Naive thymus-derived CD8-positive, alpha-beta T cell (primary cell): Measurements from ENCODE around the gene TMEM163. TPM values are rescaled to one million over a fixed set of nuclear protein-coding genes. Genes with fewer than 3 reads are reported as not detected.
"Not testable (repeated sequence)": the region's sequence is repeated elsewhere in the genome, so short reads cannot be mapped to it uniquely, and the experiment has no call there.

Source experiments
- ATAC-seq, 2 donors: fragments of 150-1000 bp; cut with Tn5 transposase in 1 of 2; sonication (Bioruptor Pico), chemical (Tn5 transposase) in 1 of 2; 1 replicate in 1 of 2; 2 replicates in 1 of 2; pipeline ENCODE4 v1.10.0; 2021; ENCODE audit warnings: mild to moderate bottlenecking in 2 of 2, moderate library complexity in 2 of 2
- POLR2A ChIA-PET: fragments of 350-600 bp; sonication (Branson Sonifier 250); formaldehyde crosslinking; loops from one replicate; lab custom pipeline; 2021; ENCODE audit warnings: antibody characterized with exemption; lab: Charles Lee
- DNase-seq, 10 donors: peaks; one replicate each; pipeline versions ENCODE4 v3.0.0 to v3.0.0-alpha.2; 2020 to 2022
- H3K27ac Mint-ChIP-seq, 10 donors: one replicate each; pipeline ENCODE4 v1.8.0; 2020 to 2022; ENCODE audit warnings: mild to moderate bottlenecking in 10 of 10, mixed read lengths in 10 of 10, moderate library complexity in 4 of 10, inconsistent platforms in 1 of 10
- H3K27me3 Mint-ChIP-seq, 5 donors: one replicate each; pipeline ENCODE4 v1.8.0; 2021 to 2022; ENCODE audit warnings: mixed read lengths in 5 of 5
- H3K36me3 Mint-ChIP-seq, 3 donors: one replicate each; pipeline ENCODE4 v1.8.0; 2020 to 2022; ENCODE audit warnings: mixed read lengths in 3 of 3, mild to moderate bottlenecking in 2 of 3, inconsistent platforms in 1 of 3
- H3K4me1 Mint-ChIP-seq, 4 donors: one replicate each; pipeline ENCODE4 v1.8.0; 2021 to 2022; ENCODE audit warnings: mixed read lengths in 4 of 4
- H3K4me3 Mint-ChIP-seq, 10 donors: one replicate each; pipeline ENCODE4 v1.8.0; 2020 to 2022; ENCODE audit warnings: mild to moderate bottlenecking in 10 of 10, mixed read lengths in 10 of 10, moderate library complexity in 6 of 10, inconsistent platforms in 1 of 10
- H3K9me3 Mint-ChIP-seq, 9 donors: one replicate each; pipeline ENCODE4 v1.8.0; 2020 to 2022; ENCODE audit warnings: mixed read lengths in 9 of 9, mild to moderate bottlenecking in 3 of 9, inconsistent platforms in 1 of 9, moderate library complexity in 1 of 9
- polyA plus RNA-seq, 3 donors: library from polyadenylated mRNA; unstranded; fragments of 300-500 nt; fragmentation: Illumina TruSeq; gene quantifications; one replicate each; pipeline ENCODE4 v1.2.3, GENCODE V29; 2021
- total RNA-seq, 8 experiments: library from RNA in 2 of 8; stranded (reverse) in 2 of 8; gene quantifications; one replicate each; pipeline ENCODE4 v1.2.3 and lab custom pipeline; 2021 to 2026

TMEM163 gene
- total and polyA plus RNA-seq, 5 experiments from 2014 or later = 0.24 TPM; not detected in 4

GRCh38 chr2:134656391-134656790, 62.4 kb downstream of the TMEM163 start:
- POLR2A ChIA-PET, H3K9me3 Mint-ChIP-seq, DNase-seq, ATAC-seq, H3K36me3 Mint-ChIP-seq: not testable (repeated sequence)
- Mint-ChIP-seq H3K27me3 (peaks cover 0 to 19% (median 0%) of the 10 kb centered on the region in 5 donors), H3K27ac (peak overlapping the region in 3 of 10 donors; percentile 61 to 88 (median 66)), H3K4me3 (peak overlapping the region in 4 of 10 donors; percentile 17 to 65 (median 55)), H3K4me1 (peaks cover 5 to 31% (median 27%) of the 10 kb centered on the region in 4 donors)

- no peak overlapping the region for H3K27ac Mint-ChIP-seq
- H3K4me3 Mint-ChIP-seq = no peak overlapping the region
- ATAC-seq = no peak
- no peaks in the 10 kb centered on the region for H3K36me3 Mint-ChIP-seq
- DNase-seq = no peak
- no peaks in the 10 kb centered on the region for H3K4me1 Mint-ChIP-seq
- POLR2A ChIA-PET = no interaction called here
- H3K27me3 Mint-ChIP-seq = peaks cover 0 to 4% (median 0%) of the 10 kb centered on the region in 5 donors
- H3K9me3 Mint-ChIP-seq = no peaks in the 10 kb centered on the region
These were observed 70.2 kb downstream of the TMEM163 start for GRCh38 chr2:134648586-134648985.

GRCh38 chr2:134647607-134648256, 71.1 kb downstream of the TMEM163 start:
- Mint-ChIP-seq H3K27me3 (peaks cover 0 to 4% (median 0%) of the 10 kb centered on the region in 5 donors), H3K27ac (no peak overlapping the region), H3K36me3 (no peaks in the 10 kb centered on the region), H3K9me3 (no peaks in the 10 kb centered on the region), H3K4me1 (no peaks in the 10 kb centered on the region), H3K4me3 (no peak overlapping the region)
- DNase-seq (no peak), ATAC-seq (no peak)
- POLR2A ChIA-PET = no interaction called here

- Mint-ChIP-seq H3K27ac (no peak overlapping the region), H3K9me3 (no peaks in the 10 kb centered on the region), H3K4me1 (no peaks in the 10 kb centered on the region), H3K36me3 (no peaks in the 10 kb centered on the region), H3K4me3 (no peak overlapping the region), H3K27me3 (peaks cover 0 to 21% (median 5%) of the 10 kb centered on the region in 5 donors)
- DNase-seq (no peak), ATAC-seq (no peak)
- POLR2A ChIA-PET = no interaction called here
These were observed 75.9 kb downstream of the TMEM163 start for GRCh38 chr2:134642938-134643337.

GRCh38 chr2:134640494-134640893, 78.3 kb downstream of the TMEM163 start:
- no peaks in the 10 kb centered on the region for H3K36me3 Mint-ChIP-seq
- H3K27ac Mint-ChIP-seq = no peak overlapping the region
- H3K4me3 Mint-ChIP-seq = no peak overlapping the region
- peaks cover 1 to 28% (median 6%) of the 10 kb centered on the region in 5 donors for H3K27me3 Mint-ChIP-seq
- H3K9me3 Mint-ChIP-seq = no peaks in the 10 kb centered on the region
- ATAC-seq = no peak
- DNase-seq = no peak
- H3K4me1 Mint-ChIP-seq = no peaks in the 10 kb centered on the region
- POLR2A ChIA-PET = no interaction called here

- H3K4me1 Mint-ChIP-seq = peaks cover 0 to 5% (median 0%) of the 10 kb centered on the region in 4 donors
- H3K4me3 Mint-ChIP-seq = no peak overlapping the region
- H3K27me3 Mint-ChIP-seq = peaks cover 3 to 35% (median 9%) of the 10 kb centered on the region in 5 donors
- no peak for DNase-seq
- no peaks in the 10 kb centered on the region for H3K36me3 Mint-ChIP-seq
- POLR2A ChIA-PET = no interaction called here
- ATAC-seq = no peak
- no peak overlapping the region for H3K27ac Mint-ChIP-seq
- no peaks in the 10 kb centered on the region for H3K9me3 Mint-ChIP-seq
These were observed 79.5 kb downstream of the TMEM163 start for GRCh38 chr2:134639265-134639664.

- ATAC-seq (no peak), DNase-seq (no peak)
- Mint-ChIP-seq H3K9me3 (no peaks in the 10 kb centered on the region), H3K27ac (no peak overlapping the region), H3K27me3 (peaks cover 3 to 35% (median 9%) of the 10 kb centered on the region in 5 donors), H3K36me3 (no peaks in the 10 kb centered on the region), H3K4me3 (no peak overlapping the region), H3K4me1 (peaks cover 3 to 11% (median 4%) of the 10 kb centered on the region in 4 donors)
- POLR2A ChIA-PET = no interaction called here
These were observed 82.1 kb downstream of the TMEM163 start for GRCh38 chr2:134636714-134637113.

- ATAC-seq (no peak), DNase-seq (peak in 1 of 10 donors; percentile 28)
- Mint-ChIP-seq H3K36me3 (no peaks in the 10 kb centered on the region), H3K27ac (peak overlapping the region in 2 of 10 donors; percentile 32 to 44), H3K9me3 (no peaks in the 10 kb centered on the region), H3K4me1 (peaks cover 3 to 11% (median 4%) of the 10 kb centered on the region in 4 donors), H3K4me3 (no peak overlapping the region), H3K27me3 (peaks cover 3 to 23% (median 9%) of the 10 kb centered on the region in 5 donors)
- POLR2A ChIA-PET = no interaction called here
These were observed 84.6 kb downstream of the TMEM163 start for GRCh38 chr2:134634054-134634753.

- H3K4me1 Mint-ChIP-seq = peaks cover 3 to 11% (median 4%) of the 10 kb centered on the region in 4 donors
- POLR2A ChIA-PET = no interaction called here
These were observed 88.2 kb downstream of the TMEM163 start for GRCh38 chr2:134630504-134631159.

GRCh38 chr2:134628453-134628852, 90.3 kb downstream of the TMEM163 start:
- no peak overlapping the region for H3K4me3 Mint-ChIP-seq
- no peaks in the 10 kb centered on the region for H3K9me3 Mint-ChIP-seq
- DNase-seq (no peak), ATAC-seq (no peak)
- H3K4me1 Mint-ChIP-seq = peaks cover 0 to 3% (median 0%) of the 10 kb centered on the region in 4 donors
- H3K27me3 Mint-ChIP-seq = peaks cover 0 to 10% (median 0%) of the 10 kb centered on the region in 5 donors
- POLR2A ChIA-PET = no interaction called here
- no peaks in the 10 kb centered on the region for H3K36me3 Mint-ChIP-seq
- H3K27ac Mint-ChIP-seq = no peak overlapping the region

More at GRCh38 chr2:134630504-134631159, 88.2 kb downstream of the TMEM163 start:
- DNase-seq = no peak
- Mint-ChIP-seq H3K9me3 (no peaks in the 10 kb centered on the region), H3K36me3 (no peaks in the 10 kb centered on the region), H3K27ac (no peak overlapping the region), H3K4me3 (no peak overlapping the region), H3K27me3 (peaks cover 3 to 18% (median 4%) of the 10 kb centered on the region in 5 donors)
- ATAC-seq = no peak

GRCh38 chr2:134626781-134627180, 92.0 kb downstream of the TMEM163 start:
- DNase-seq = no peak
- Mint-ChIP-seq H3K27ac (no peak overlapping the region), H3K27me3 (peaks cover 0 to 10% (median 0%) of the 10 kb centered on the region in 5 donors), H3K4me3 (no peak overlapping the region), H3K4me1 (no peaks in the 10 kb centered on the region), H3K9me3 (no peaks in the 10 kb centered on the region), H3K36me3 (no peaks in the 10 kb centered on the region)
- ATAC-seq = no peak
- POLR2A ChIA-PET = no interaction called here

GRCh38 chr2:134625311-134625710, 93.5 kb downstream of the TMEM163 start:
- Mint-ChIP-seq H3K4me3 (no peak overlapping the region), H3K27ac (no peak overlapping the region), H3K36me3 (no peaks in the 10 kb centered on the region), H3K4me1 (no peaks in the 10 kb centered on the region), H3K27me3 (peaks cover 0 to 10% (median 0%) of the 10 kb centered on the region in 5 donors), H3K9me3 (peaks cover 0 to 6% (median 0%) of the 10 kb centered on the region in 9 donors)
- POLR2A ChIA-PET = no interaction called here
- no peak for DNase-seq
- no peak for ATAC-seq

GRCh38 chr2:134623796-134624195, 95.0 kb downstream of the TMEM163 start:
- no peak overlapping the region for H3K27ac Mint-ChIP-seq
- DNase-seq (no peak), ATAC-seq (no peak)
- POLR2A ChIA-PET = no interaction called here
- peaks cover 3 to 9% (median 8%) of the 10 kb centered on the region in 9 donors for H3K9me3 Mint-ChIP-seq
- H3K27me3 Mint-ChIP-seq = peaks cover 0 to 10% (median 0%) of the 10 kb centered on the region in 5 donors
- H3K4me1 Mint-ChIP-seq = no peaks in the 10 kb centered on the region
- H3K36me3 Mint-ChIP-seq = peaks cover 0 to 9% (median 0%) of the 10 kb centered on the region in 3 donors
- H3K4me3 Mint-ChIP-seq = no peak overlapping the region
